B cell (primary cell): Measurements from ENCODE around the gene SWT1. TPM values are rescaled to one million over a fixed set of nuclear protein-coding genes. Genes with fewer than 3 reads are reported as not detected.
"Not testable (repeated sequence)": the region's sequence is repeated elsewhere in the genome, so short reads cannot be mapped to it uniquely, and the experiment has no call there.

Experiments used
- ATAC-seq: fragments of 200-7000 bp; cut with Tn5 transposase; one replicate; pipeline ENCODE4 v1.10.0; 2021; ENCODE audit warnings: low read depth, mild to moderate bottlenecking, moderate number of reproducible peaks, moderate library complexity
- CTCF ChIA-PET: fragments of 350-600 bp; sonication (Branson Sonifier 250); formaldehyde crosslinking; loops from one replicate; lab custom pipeline; 2021; ENCODE audit warnings: antibody characterized with exemption, inconsistent platforms; lab: Charles Lee
- POLR2A ChIA-PET: fragments of 350-600 bp; sonication (Branson Sonifier 250); formaldehyde crosslinking; loops from one replicate; lab custom pipeline; 2021; ENCODE audit warnings: antibody characterized with exemption; lab: Charles Lee
- DNase-seq: peaks from one replicate; pipeline ENCODE4 v3.0.0; 2013
- H2AFZ ChIP-seq: 2 replicates; pipeline ENCODE4 v1.6.1; 2012; ENCODE audit warnings: mild to moderate bottlenecking, low read depth, low read length; ENCODE audit not compliant: insufficient read depth, poor library complexity, severe bottlenecking
- H3K27ac ChIP-seq, 2 donors: 1 replicate in 1 of 2; 2 replicates in 1 of 2; pipeline ENCODE4 v1.5.1; 2012 to 2013; ENCODE audit warnings: low read length in 2 of 2, mild to moderate bottlenecking in 2 of 2, moderate library complexity in 1 of 2
- H3K27me3 ChIP-seq, 4 experiments: fragments of 200-600 bp in 1 of 4; sonication (generic) in 1 of 4; replicated peaks in 1 of 4; 1 replicate in 2 of 4; 2 replicates in 2 of 4; pipeline versions ENCODE4 v1.6.1 to v1.7.0; 2013 to 2016; ENCODE audit warnings: low read length in 3 of 4, mild to moderate bottlenecking in 2 of 4, mixed read lengths in 1 of 4, moderate library complexity in 1 of 4; ENCODE audit not compliant: insufficient read depth in 4 of 4, control insufficient read depth in 3 of 4; ENCODE audit errors: control extremely low read depth in 1 of 4
- H3K36me3 ChIP-seq, 2 experiments: replicated peaks in 1 of 2; 1 replicate in 1 of 2; 2 replicates in 1 of 2; pipeline versions ENCODE4 v1.6.1 to v1.7.1; 2013; ENCODE audit warnings: low read length in 1 of 2; ENCODE audit not compliant: insufficient read depth in 2 of 2, control insufficient read depth in 1 of 2; ENCODE audit errors: control extremely low read depth in 1 of 2, extremely low read depth in 1 of 2
- H3K4me1 ChIP-seq, 2 donors: fragments of 200-600 bp in 1 of 2; sonication (generic) in 1 of 2; 1 replicate in 1 of 2; 2 replicates in 1 of 2; pipeline versions ENCODE4 v1.5.1 to v1.6.1; 2013 to 2017; ENCODE audit warnings: low read length in 2 of 2; ENCODE audit not compliant: control insufficient read depth in 2 of 2, insufficient read depth in 2 of 2
- H3K4me2 ChIP-seq: replicated peaks from 2 replicates; pipeline ENCODE3; 2012; ENCODE audit warnings: mild to moderate bottlenecking, low read depth, low read length; ENCODE audit not compliant: poor library complexity, severe bottlenecking
- H3K4me3 ChIP-seq, 5 experiments: fragments of 200-600 bp in 1 of 5; sonication (generic) in 1 of 5; 1 replicate in 3 of 5; 2 replicates in 2 of 5; pipeline versions ENCODE4 v1.5.1 to v1.7.0; 2011 to 2016; ENCODE audit warnings: low read length in 4 of 5, mild to moderate bottlenecking in 4 of 5, low read depth in 2 of 5, control low read depth in 1 of 5, moderate library complexity in 1 of 5; ENCODE audit not compliant: insufficient read depth in 1 of 5; ENCODE audit errors: control extremely low read depth in 1 of 5, extremely low read depth in 1 of 5
- H3K79me2 ChIP-seq: fragments of 200-600 bp; sonication (generic); one replicate; pipeline ENCODE4 v1.6.0; 2016; ENCODE audit warnings: low read length; ENCODE audit not compliant: control insufficient read depth, insufficient read depth
- H3K9ac ChIP-seq: fragments of 200-600 bp; sonication (generic); 2 replicates; pipeline ENCODE4 v1.6.1; 2017; ENCODE audit warnings: mild to moderate bottlenecking, low read length, moderate library complexity
- H3K9me3 ChIP-seq, 3 donors: one replicate each; pipeline versions ENCODE4 v1.6.1 to v1.7.1; 2013; ENCODE audit warnings: low read length in 2 of 3; ENCODE audit not compliant: control insufficient read depth in 2 of 3, insufficient read depth in 1 of 3; ENCODE audit errors: control extremely low read depth in 1 of 3
- H4K20me1 ChIP-seq: 2 replicates; pipeline ENCODE4 v1.6.0; 2012; ENCODE audit warnings: mild to moderate bottlenecking, low read length; ENCODE audit not compliant: insufficient read depth, control insufficient read depth, poor library complexity, severe bottlenecking
- H3K27ac Mint-ChIP-seq: one replicate; pipeline ENCODE4 v1.8.0; 2021; ENCODE audit warnings: mixed read lengths
- H3K27me3 Mint-ChIP-seq: one replicate; pipeline ENCODE4 v1.8.0; 2021; ENCODE audit warnings: mixed read lengths
- H3K4me1 Mint-ChIP-seq: one replicate; pipeline ENCODE4 v1.8.0; 2021; ENCODE audit warnings: mixed read lengths
- H3K4me3 Mint-ChIP-seq: one replicate; pipeline ENCODE4 v1.8.0; 2021; ENCODE audit warnings: mixed read lengths
- H3K9me3 Mint-ChIP-seq: one replicate; pipeline ENCODE4 v1.8.0; 2022; ENCODE audit warnings: mixed read lengths; ENCODE audit not compliant: insufficient read depth
- EZH2 ChIP-seq: IDR thresholded peaks from 2 replicates; pipeline ENCODE4 v1.6.1; 2012; ENCODE audit warnings: borderline replicate concordance, low read depth, mild to moderate bottlenecking, moderate library complexity, low read length; ENCODE audit not compliant: insufficient read depth, poor library complexity, severe bottlenecking
- WGBS: methylation state at CpG from one replicate; pipeline ENCODE4 v1.1.5; 2013; ENCODE audit warnings: missing lambda C conversion rate; ENCODE audit not compliant: insufficient coverage; 5-methylcytosine and 5-hydroxymethylcytosine counted together
- intact Hi-C: fragments of 100-400 bp; cut with micrococcal nuclease; formaldehyde crosslinking; loops from one replicate; pipeline ENCODE4 v1.10.0; 2022
- polyA plus RNA-seq: library from polyadenylated mRNA; depleted of rRNA; stranded (reverse); fragments of >200 nt; gene quantifications from 2 replicates; pipeline ENCODE4 v1.2.3, GENCODE V29; 2012
- total RNA-seq, 2 donors: library from RNA; stranded (reverse); fragments of 120-200 nt in 1 of 2; gene quantifications; 1 replicate in 1 of 2; 2 replicates in 1 of 2; pipeline versions ENCODE4 v1.2.3 to v1.2.4, GENCODE V29; 2013 to 2022
- TF ChIP-seq, protein P1 (sequence below): fragments of 200-600 bp; IDR thresholded peaks from one replicate; pipeline ENCODE4 v1.8.0; 2022; ENCODE audit warnings: antibody characterized with exemption, mild to moderate bottlenecking

The SWT1 gene
- total and polyA plus RNA-seq, 2 donors (not counting 1 experiment from before 2014, with no cell fraction given), result 2.1 to 8.5 TPM

DNA sequence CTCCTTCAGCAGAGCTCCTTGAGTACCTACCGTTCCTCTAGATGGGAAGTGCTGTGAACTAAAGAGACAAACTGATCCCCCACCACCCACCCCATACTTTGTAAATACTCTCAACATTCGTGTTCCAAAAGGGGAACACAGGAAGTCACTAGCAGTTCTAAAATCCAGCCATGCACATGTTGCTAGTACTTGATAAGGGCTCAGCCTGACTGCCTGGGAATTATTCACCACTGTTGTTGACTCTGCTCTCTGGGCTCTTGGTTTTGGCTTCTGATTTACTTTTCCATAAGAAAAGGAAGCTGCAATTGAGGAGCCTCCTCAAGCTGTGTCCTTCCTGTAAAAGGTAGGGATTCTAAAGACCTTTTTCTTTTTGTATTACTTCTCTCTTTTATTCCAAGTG lies 92.6 kb downstream of the SWT1 start:
- Mint-ChIP-seq H3K9me3 (no peaks in the 10 kb centered on the region), H3K27ac (no peak overlapping the region), H3K4me3 (no peak overlapping the region), H3K27me3 (no peaks in the 10 kb centered on the region), H3K4me1 (no peaks in the 10 kb centered on the region)
- TF ChIP-seq, protein P1, sequence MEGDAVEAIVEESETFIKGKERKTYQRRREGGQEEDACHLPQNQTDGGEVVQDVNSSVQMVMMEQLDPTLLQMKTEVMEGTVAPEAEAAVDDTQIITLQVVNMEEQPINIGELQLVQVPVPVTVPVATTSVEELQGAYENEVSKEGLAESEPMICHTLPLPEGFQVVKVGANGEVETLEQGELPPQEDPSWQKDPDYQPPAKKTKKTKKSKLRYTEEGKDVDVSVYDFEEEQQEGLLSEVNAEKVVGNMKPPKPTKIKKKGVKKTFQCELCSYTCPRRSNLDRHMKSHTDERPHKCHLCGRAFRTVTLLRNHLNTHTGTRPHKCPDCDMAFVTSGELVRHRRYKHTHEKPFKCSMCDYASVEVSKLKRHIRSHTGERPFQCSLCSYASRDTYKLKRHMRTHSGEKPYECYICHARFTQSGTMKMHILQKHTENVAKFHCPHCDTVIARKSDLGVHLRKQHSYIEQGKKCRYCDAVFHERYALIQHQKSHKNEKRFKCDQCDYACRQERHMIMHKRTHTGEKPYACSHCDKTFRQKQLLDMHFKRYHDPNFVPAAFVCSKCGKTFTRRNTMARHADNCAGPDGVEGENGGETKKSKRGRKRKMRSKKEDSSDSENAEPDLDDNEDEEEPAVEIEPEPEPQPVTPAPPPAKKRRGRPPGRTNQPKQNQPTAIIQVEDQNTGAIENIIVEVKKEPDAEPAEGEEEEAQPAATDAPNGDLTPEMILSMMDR, result no peak
- no peak for TF ChIP-seq EZH2
- no peak overlapping the region for H2AFZ ChIP-seq
- ChIA-PET POLR2A (no interaction called here), CTCF (interaction anchor here (0.9 kb wide), 1 partner anchor 11 kb away, joined by 4 read pairs; no protein-coding TSS in a partner anchor)
- intact Hi-C loops, result no loop called here
- no peak for ATAC-seq
- no peak overlapping the region for H3K4me2 ChIP-seq
- no peaks in the 10 kb centered on the region for H3K79me2 ChIP-seq
- H3K36me3 ChIP-seq, result no peaks in the 10 kb centered on the region
- WGBS, result 36% methylated on average over 2 of the region's 2 CpGs
- H3K4me1 ChIP-seq, result no peaks in the 10 kb centered on the region
- H3K9ac ChIP-seq, result no peak overlapping the region
- H3K27me3 ChIP-seq, result no peaks in the 10 kb centered on the region
- no peak overlapping the region for H3K27ac ChIP-seq
- no peaks in the 10 kb centered on the region for H4K20me1 ChIP-seq
- DNase-seq, result no peak
- H3K4me3 ChIP-seq, result no peak overlapping the region
- H3K9me3 ChIP-seq, result no peaks in the 10 kb centered on the region

- ATAC-seq, result no peak
- no peaks in the 10 kb centered on the region for H3K9me3 ChIP-seq
- H4K20me1 ChIP-seq, result no peaks in the 10 kb centered on the region
- ChIA-PET CTCF (interaction anchor here (0.9 kb wide), 1 partner anchor 12 kb away, joined by 4 read pairs; no protein-coding TSS in a partner anchor), POLR2A (no interaction called here)
- H2AFZ ChIP-seq, result no peak overlapping the region
- H3K9ac ChIP-seq, result no peak overlapping the region
- WGBS, result 100% methylated on average over 2 of the region's 4 CpGs
- no peaks in the 10 kb centered on the region for H3K79me2 ChIP-seq
- no peak overlapping the region for H3K4me3 Mint-ChIP-seq
- DNase-seq, result no peak
- H3K4me1 ChIP-seq, result no peaks in the 10 kb centered on the region
- no peak overlapping the region for H3K4me2 ChIP-seq
- intact Hi-C loops, result no loop called here
- no peak for TF ChIP-seq EZH2
- TF ChIP-seq, protein P1, result no peak
- no peaks in the 10 kb centered on the region for H3K27me3 Mint-ChIP-seq
- H3K9me3 Mint-ChIP-seq, result no peaks in the 10 kb centered on the region
- H3K4me1 Mint-ChIP-seq, result no peaks in the 10 kb centered on the region
- H3K36me3 ChIP-seq, result no peaks in the 10 kb centered on the region
- H3K27ac ChIP-seq, result no peak overlapping the region
- H3K27me3 ChIP-seq, result no peaks in the 10 kb centered on the region
- H3K4me3 ChIP-seq, result no peak overlapping the region
- no peak overlapping the region for H3K27ac Mint-ChIP-seq
These were observed 93.1 kb downstream of the SWT1 start for GRCh38 chr1:185250063-185250462.

- not testable (repeated sequence) for H3K4me3 Mint-ChIP-seq, H3K9me3 ChIP-seq
These were observed 95.0 kb downstream of the SWT1 start for GRCh38 chr1:185251928-185252327.

More at GRCh38 chr1:185251928-185252327, 95.0 kb downstream of the SWT1 start:
- H3K27ac Mint-ChIP-seq, H3K9me3 Mint-ChIP-seq, ATAC-seq, H3K36me3 ChIP-seq, H3K4me3 ChIP-seq, H3K9ac ChIP-seq, H3K79me2 ChIP-seq, POLR2A ChIA-PET, DNase-seq, intact Hi-C loops, H3K27ac ChIP-seq, H4K20me1 ChIP-seq, H3K4me1 ChIP-seq, H2AFZ ChIP-seq, H3K4me2 ChIP-seq, H3K27me3 Mint-ChIP-seq, H3K27me3 ChIP-seq, CTCF ChIA-PET, H3K4me1 Mint-ChIP-seq: not testable (repeated sequence)
- no CpG with 5 or more reads among the region's 4 CpGs for WGBS
